ENCODE results near the gene HMX1.

The HMX1 gene

DNA sequence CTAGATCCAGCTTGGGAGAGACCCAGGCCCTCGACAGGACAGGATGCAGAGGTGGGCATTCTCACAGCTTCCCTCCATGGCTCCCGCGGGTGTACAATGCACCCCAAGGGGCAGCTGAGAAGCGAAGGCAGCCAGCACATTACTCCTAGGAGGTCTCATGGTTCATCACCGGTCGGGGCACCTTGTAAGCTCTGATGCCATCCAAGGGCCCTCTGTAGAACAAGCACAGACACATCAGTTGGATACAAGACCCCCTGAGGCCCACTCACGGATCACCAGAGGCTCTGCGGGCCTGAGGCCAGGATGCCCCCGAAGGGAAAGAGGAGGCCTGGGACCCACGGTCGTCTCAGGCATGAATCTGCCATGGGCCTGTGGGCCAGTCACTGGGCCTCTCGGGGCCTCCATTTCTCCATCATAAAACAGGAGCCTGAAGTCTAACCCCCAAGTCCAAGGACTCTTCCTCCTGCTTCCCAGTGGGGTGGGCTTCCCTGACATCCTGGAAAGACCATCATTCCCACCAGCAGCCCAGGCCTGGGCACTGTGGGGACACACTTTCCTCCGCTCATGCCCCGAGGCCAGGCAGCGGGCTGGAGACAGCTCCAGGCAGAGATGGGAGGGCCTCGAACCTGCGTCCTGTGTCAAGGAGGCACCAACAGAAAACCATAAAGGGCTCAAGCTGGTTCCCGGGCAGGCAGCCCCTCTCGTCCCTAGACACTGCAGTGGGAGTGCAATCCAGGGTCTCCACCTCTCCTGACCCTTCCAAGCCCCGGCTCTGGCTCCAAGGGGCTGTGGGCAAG, 20.1 kb downstream of the HMX1 start:
- Histone ChIP-seq H3K9me3 (ENCODE audit: control insufficient read depth, low read length) (no peaks in the 10 kb centered on the region), H3K9ac (ENCODE audit: low read length) (no peak overlapping the region), H3K27me3 (ENCODE audit: control insufficient read depth, insufficient read depth, low read length) (peaks cover 38% of the 10 kb centered on the region), H3K36me3 (ENCODE audit: control insufficient read depth, insufficient read depth, low read length) (no peaks in the 10 kb centered on the region), H3K4me1 (ENCODE audit: control insufficient read depth, insufficient read depth, low read length) (no peaks in the 10 kb centered on the region), H3K4me3 (ENCODE audit: low read length) (no peak overlapping the region)

DNA sequence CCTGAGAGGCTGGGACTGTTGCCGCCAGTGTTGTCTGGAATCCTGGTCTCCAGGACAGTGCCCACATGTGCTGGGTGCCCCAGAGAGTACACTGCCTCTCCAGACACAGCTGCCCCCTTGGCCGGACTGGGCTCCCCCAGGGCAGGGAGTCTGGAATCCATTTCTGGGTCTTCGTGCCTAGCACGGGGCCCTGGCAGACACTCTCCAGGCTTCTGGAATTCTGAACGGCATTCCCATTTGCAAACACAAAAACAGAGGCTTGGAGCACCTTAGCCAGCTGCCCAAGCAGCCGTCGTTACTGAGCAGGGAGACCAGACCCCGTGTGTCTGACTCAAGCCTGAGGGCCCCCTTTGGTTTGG, 20.8 kb downstream of the HMX1 start:
- no peak overlapping the region for H3K9ac ChIP-seq (ENCODE audit: low read length)
- no peaks in the 10 kb centered on the region for H3K4me1 ChIP-seq (ENCODE audit: control insufficient read depth, insufficient read depth, low read length)
- no peaks in the 10 kb centered on the region for H3K36me3 ChIP-seq (ENCODE audit: control insufficient read depth, insufficient read depth, low read length)
- H3K9me3 ChIP-seq (ENCODE audit: control insufficient read depth, low read length): no peaks in the 10 kb centered on the region
- H3K27me3 ChIP-seq (ENCODE audit: control insufficient read depth, insufficient read depth, low read length): peaks cover 30% of the 10 kb centered on the region
- H3K4me3 ChIP-seq (ENCODE audit: low read length): no peak overlapping the region

DNA sequence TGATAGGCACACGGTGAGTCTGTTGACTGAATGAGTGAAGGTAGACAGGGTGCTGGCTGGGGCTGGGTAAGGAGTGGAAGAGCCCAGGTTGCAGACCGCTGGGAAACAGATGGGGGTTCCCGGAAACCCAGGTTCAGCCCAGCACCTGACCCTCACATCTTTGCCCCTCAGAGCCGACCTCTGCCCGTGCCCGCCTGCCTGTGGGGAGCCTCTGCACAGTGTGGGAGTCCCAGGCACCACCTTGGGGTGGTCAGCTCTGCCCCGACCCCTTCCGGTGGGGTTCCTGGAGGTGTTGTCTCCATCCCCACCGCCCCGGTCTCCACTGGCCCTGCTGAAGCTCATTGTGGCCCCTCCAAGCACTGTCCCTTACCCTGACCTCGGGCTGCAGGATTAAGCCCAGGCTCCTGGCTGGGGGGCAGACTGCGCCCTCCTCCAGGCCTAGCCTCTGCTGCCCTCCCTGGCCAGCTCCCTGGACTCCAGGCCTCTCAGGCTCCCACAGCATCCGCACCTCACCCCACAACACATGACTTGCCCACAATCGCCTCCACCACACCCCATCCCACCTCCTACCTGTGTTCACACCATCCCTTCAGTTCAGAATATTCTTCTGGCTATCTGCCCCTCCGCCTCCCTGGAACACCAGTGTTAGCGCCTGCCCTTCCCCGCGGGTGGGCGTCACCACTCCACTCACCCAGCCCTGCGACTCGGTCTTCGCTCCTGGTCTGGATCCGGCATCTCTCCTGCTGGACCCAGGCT, 21.4 kb downstream of the HMX1 start:
- Histone ChIP-seq H3K27me3 (ENCODE audit: control insufficient read depth, insufficient read depth, low read length) (peaks cover 25% of the 10 kb centered on the region), H3K36me3 (ENCODE audit: control insufficient read depth, insufficient read depth, low read length) (no peaks in the 10 kb centered on the region), H3K9ac (ENCODE audit: low read length) (no peak overlapping the region), H3K9me3 (ENCODE audit: control insufficient read depth, low read length) (no peaks in the 10 kb centered on the region), H3K4me3 (ENCODE audit: low read length) (no peak overlapping the region), H3K4me1 (ENCODE audit: control insufficient read depth, insufficient read depth, low read length) (no peaks in the 10 kb centered on the region)

DNA sequence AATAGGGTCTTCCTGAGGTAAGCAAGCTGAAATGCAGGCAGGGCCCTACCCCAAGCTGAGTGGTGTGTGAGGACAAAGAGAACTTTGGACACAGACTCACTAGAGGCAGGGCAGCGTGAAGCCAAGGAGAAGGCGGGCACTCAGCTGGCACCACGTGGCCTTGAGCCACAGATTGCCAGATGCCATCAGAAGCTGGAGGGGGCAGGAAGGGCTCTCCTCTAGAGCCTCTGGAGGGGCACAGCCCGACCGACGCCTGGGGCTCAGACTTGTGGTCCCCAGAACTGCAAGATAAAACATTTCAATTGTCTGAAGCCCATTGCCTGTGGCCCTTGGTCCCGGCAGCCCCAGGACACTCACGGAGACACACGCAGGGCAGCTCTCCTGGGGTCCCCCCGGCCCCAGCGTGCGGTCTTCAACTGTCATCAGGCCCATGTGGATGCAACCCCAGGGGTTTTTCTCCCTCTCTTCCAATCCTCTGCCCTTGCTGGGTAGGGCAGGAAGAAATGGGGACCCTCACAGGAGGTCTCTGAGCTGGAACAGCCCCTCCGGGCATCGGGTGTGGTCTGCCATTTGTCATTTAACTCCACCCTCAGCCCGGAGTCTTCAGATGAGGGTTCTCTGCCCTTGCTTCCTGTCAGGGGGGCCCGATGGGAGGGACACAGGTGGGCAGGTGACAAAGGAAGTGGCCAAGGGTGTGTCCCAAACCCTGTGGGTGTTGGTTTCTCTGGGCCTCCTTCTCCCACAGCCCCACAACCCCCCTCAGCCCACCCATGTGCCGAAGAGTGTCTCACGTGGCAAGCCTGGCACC, 22.2 kb downstream of the HMX1 start:
- no peak overlapping the region for H3K4me3 ChIP-seq (ENCODE audit: low read length)
- H3K27me3 ChIP-seq (ENCODE audit: control insufficient read depth, insufficient read depth, low read length): peaks cover 17% of the 10 kb centered on the region
- no peaks in the 10 kb centered on the region for H3K9me3 ChIP-seq (ENCODE audit: control insufficient read depth, low read length)
- H3K9ac ChIP-seq (ENCODE audit: low read length): no peak overlapping the region
- H3K4me1 ChIP-seq (ENCODE audit: control insufficient read depth, insufficient read depth, low read length): no peaks in the 10 kb centered on the region
- no peaks in the 10 kb centered on the region for H3K36me3 ChIP-seq (ENCODE audit: control insufficient read depth, insufficient read depth, low read length)

DNA sequence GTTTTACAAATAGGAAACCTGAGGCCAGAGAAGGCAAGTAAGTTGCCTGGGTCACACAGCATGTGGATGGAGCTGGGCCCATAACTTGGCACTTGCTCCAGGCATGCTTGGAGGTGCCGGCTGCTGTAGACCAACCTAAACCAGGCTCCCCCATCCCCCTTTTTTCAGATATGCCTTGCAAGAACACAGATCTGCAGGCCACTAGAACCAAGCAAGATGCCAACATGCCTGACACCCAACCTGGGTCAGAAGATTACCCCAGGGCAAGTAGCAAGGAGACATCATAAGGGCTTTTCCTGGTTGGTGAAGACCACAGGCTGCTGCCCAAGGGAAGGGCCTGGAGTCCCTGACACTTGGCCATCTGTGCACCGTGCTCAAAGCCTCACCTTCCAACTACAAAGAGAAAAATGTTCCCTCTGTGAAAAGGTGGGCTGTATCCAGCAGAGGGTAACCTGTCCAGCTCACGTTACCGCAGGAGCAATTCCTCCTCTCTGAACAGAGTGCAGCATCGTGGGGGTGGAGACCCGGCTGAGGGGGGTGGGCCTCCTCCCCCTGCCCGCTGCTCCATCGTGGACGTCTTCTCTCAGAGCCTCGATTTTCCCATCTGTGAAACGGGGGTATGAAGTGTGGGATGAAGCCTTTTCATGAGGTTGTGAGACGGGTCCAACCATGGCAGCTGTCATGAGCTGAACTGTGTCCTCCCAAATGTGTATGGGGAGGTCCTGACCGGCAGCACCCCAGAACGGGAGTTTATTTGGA, 23.0 kb downstream of the HMX1 start:
- Histone ChIP-seq H3K4me3 (ENCODE audit: low read length) (no peak overlapping the region), H3K9ac (ENCODE audit: low read length) (no peak overlapping the region), H3K27me3 (ENCODE audit: control insufficient read depth, insufficient read depth, low read length) (peaks cover 9% of the 10 kb centered on the region), H3K36me3 (ENCODE audit: control insufficient read depth, insufficient read depth, low read length) (no peaks in the 10 kb centered on the region), H3K9me3 (ENCODE audit: control insufficient read depth, low read length) (no peaks in the 10 kb centered on the region), H3K4me1 (ENCODE audit: control insufficient read depth, insufficient read depth, low read length) (no peaks in the 10 kb centered on the region)

DNA sequence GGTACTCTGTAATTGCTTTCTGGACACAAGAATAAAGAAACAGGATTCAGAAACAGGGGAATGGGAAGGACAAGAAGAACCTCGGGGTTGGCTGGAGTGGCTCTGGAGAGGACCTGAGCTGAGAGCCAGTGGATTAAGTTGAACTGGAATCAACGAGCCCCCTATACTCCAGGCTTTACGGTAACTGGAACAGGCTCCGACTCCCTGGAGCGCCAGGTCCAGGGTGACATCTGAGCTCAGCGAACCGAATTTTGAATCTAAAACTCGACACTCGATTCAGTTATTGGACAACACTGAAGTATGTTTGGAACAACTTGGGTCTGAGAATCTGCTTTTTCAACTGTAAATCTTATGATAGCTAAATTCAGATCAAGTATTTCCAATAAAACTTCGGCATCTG, 23.9 kb downstream of the HMX1 start:
- no peaks in the 10 kb centered on the region for H3K9me3 ChIP-seq (ENCODE audit: control insufficient read depth, low read length)
- no peaks in the 10 kb centered on the region for H3K36me3 ChIP-seq (ENCODE audit: control insufficient read depth, insufficient read depth, low read length)
- H3K27me3 ChIP-seq (ENCODE audit: control insufficient read depth, insufficient read depth, low read length): peaks cover 4% of the 10 kb centered on the region
- H3K4me1 ChIP-seq (ENCODE audit: control insufficient read depth, insufficient read depth, low read length): no peaks in the 10 kb centered on the region
- no peak overlapping the region for H3K4me3 ChIP-seq (ENCODE audit: low read length)
- H3K9ac ChIP-seq (ENCODE audit: low read length): no peak overlapping the region

DNA sequence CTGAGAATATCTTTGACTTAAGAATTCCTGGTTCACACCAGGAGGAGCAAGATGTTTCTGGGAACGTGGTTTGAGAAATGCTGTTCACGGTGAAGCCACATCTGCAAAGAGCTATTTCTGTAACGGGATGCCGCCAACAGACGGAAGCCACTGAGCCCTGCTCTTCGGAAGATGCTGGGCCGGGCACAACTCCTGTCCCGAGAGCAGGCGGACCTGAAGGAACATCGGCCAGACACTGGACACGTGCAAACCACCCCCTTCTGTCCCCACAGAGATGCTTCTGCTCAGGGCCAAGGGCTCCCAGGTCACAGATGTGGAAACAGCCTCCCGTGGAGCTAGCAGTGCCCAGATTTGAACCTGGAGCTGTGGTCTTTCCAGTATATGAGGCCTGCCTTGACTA, 24.3 kb downstream of the HMX1 start:
- no peaks in the 10 kb centered on the region for H3K27me3 ChIP-seq (ENCODE audit: control insufficient read depth, insufficient read depth, low read length)
- H3K36me3 ChIP-seq (ENCODE audit: control insufficient read depth, insufficient read depth, low read length): no peaks in the 10 kb centered on the region
- no peaks in the 10 kb centered on the region for H3K9me3 ChIP-seq (ENCODE audit: control insufficient read depth, low read length)
- no peak overlapping the region for H3K9ac ChIP-seq (ENCODE audit: low read length)
- H3K4me3 ChIP-seq (ENCODE audit: low read length): no peak overlapping the region
- no peaks in the 10 kb centered on the region for H3K4me1 ChIP-seq (ENCODE audit: control insufficient read depth, insufficient read depth, low read length)

DNA sequence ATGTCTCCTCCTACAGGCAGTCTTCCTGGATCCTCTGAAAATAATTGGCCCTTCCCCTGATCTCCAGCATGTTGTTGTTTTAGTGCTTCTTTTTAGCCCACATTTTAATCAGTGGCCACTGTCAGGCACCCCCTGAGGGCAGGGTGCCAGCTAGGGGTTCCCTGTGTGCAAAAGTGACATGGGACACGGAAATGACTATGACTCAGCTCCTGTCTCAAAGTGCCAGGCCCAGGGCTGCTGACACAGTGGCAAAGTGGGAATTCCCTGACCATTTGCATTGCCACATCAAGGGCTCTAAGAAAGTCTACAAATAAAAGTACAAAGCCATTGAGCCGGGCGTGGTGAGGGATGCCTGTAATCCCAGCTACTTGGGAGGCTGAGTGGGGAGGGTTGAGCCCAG, 24.8 kb downstream of the HMX1 start:
- no peaks in the 10 kb centered on the region for H3K36me3 ChIP-seq (ENCODE audit: control insufficient read depth, insufficient read depth, low read length)
- H3K4me1 ChIP-seq (ENCODE audit: control insufficient read depth, insufficient read depth, low read length): no peaks in the 10 kb centered on the region
- no peaks in the 10 kb centered on the region for H3K27me3 ChIP-seq (ENCODE audit: control insufficient read depth, insufficient read depth, low read length)
- no peak overlapping the region for H3K9ac ChIP-seq (ENCODE audit: low read length)
- no peaks in the 10 kb centered on the region for H3K9me3 ChIP-seq (ENCODE audit: control insufficient read depth, low read length)
- no peak overlapping the region for H3K4me3 ChIP-seq (ENCODE audit: low read length)

DNA sequence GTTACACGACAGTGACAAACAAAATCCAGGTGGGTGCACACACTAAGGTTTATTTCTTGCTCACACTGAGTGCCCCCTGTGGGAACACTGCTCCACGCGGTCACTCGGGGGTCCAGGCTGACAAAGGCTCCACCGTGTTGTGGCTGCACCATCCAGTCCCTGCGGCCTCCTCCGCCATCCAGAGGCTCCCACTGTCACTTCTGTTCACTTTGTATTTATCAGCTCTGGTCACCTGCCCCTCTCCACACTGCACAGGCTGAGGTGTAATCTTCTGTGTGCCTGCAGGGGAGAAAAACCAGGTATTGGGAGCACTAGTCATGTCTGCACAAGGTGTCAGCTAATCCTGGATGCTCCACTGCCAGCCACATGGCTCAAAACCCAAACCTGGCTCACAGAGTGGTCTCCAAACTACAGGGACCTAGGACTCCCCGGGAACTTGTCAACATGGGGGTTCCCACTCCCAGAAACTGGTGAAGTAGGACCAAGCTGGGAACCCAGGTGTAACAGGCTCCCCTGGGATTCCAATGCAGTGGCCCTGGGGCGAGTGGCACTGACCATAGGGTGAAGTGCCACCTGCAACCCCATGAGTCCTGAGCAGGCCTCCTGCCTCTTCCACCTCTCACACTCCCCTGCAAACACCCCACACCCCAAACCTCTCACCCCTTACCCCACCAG, 25.5 kb downstream of the HMX1 start:
- Histone ChIP-seq H3K36me3 (ENCODE audit: control insufficient read depth, insufficient read depth, low read length) (no peaks in the 10 kb centered on the region), H3K4me1 (ENCODE audit: control insufficient read depth, insufficient read depth, low read length) (no peaks in the 10 kb centered on the region), H3K9me3 (ENCODE audit: control insufficient read depth, low read length) (no peaks in the 10 kb centered on the region), H3K27me3 (ENCODE audit: control insufficient read depth, insufficient read depth, low read length) (no peaks in the 10 kb centered on the region), H3K9ac (ENCODE audit: low read length) (no peak overlapping the region), H3K4me3 (ENCODE audit: low read length) (no peak overlapping the region)

DNA sequence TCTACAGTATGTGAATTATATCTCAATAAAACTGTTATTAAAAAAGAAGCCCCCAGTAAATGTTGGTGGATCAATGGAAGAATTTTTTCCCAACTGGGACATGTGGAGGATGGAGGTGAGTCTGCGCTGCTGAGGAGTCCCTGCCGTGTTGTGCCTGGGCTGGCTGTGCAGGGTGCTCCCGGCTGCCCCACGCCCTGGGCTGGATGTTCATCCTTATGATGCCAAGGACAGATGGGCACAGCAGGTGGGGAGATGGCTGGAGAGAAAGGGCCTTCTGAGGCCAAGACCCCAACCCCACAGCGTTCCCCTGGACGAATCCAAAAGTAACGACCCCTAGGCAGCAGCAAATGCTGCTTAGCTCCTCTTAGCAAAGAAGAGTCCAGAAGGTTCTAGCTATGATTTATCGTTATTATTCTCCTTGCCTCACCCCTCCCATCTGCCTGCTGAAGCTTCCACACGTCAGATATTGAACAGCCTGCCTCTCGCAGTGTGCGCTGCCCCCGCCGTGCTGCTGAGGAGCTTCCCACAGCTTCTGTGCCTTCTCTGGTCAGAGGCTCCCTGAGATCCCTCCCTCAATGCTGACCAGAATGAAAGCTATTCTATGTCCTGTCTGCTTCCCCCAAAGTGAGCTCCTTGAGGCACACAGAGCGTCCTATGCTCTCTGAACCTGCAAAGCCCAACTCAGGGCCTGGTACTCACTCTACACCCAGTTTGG, 26.5 kb downstream of the HMX1 start:
- Histone ChIP-seq H3K36me3 (ENCODE audit: control insufficient read depth, insufficient read depth, low read length) (no peaks in the 10 kb centered on the region), H3K4me1 (ENCODE audit: control insufficient read depth, insufficient read depth, low read length) (no peaks in the 10 kb centered on the region), H3K27me3 (ENCODE audit: control insufficient read depth, insufficient read depth, low read length) (no peaks in the 10 kb centered on the region), H3K4me3 (ENCODE audit: low read length) (no peak overlapping the region), H3K9me3 (ENCODE audit: control insufficient read depth, low read length) (no peaks in the 10 kb centered on the region), H3K9ac (ENCODE audit: low read length) (no peak overlapping the region)

DNA sequence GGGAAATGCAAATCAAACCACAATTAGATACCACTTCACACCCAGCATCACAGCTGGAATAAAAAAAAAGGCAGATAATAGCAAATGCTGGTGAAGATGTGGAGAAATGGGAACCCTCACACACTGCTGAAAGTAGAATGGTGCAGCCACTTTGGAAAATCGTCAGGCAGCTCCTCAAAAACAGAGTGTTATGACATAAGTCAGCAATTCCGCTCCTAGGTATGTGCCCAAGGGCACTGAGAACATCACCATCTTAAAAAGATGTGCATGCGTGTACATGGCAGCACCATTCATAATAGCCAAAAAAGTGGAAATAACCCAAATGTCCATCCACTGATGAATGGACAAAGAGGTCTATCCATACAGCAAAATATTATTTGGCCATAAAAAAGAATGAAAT, 28.0 kb downstream of the HMX1 start:
- Histone ChIP-seq H3K36me3 (ENCODE audit: control insufficient read depth, insufficient read depth, low read length) (no peaks in the 10 kb centered on the region), H3K9me3 (ENCODE audit: control insufficient read depth, low read length) (no peaks in the 10 kb centered on the region), H3K4me3 (ENCODE audit: low read length) (no peak overlapping the region), H3K27me3 (ENCODE audit: control insufficient read depth, insufficient read depth, low read length) (no peaks in the 10 kb centered on the region), H3K4me1 (ENCODE audit: control insufficient read depth, insufficient read depth, low read length) (no peaks in the 10 kb centered on the region), H3K9ac (ENCODE audit: low read length) (no peak overlapping the region)

All from mucosa of stomach (tissue), 1 donor.